NCI-H128 (cell line): ENCODE measurements around the gene CDH13.

Source experiments
- DNase-seq: peaks from one replicate; lab custom pipeline; 2025; ENCODE audit not compliant: unreplicated experiment; lab: John Stamatoyannopoulos, UW

The CDH13 gene

GRCh38 chr16:82625066-82625968 lies 1.5 kb upstream of the CDH13 start:
- no peak for DNase-seq

GRCh38 chr16:82628088-82628423 lies 1.3 kb downstream of the CDH13 start:
- no peak for DNase-seq

- DNase-seq, result no peak
Observed at GRCh38 chr16:82628711-82629110, 1.9 kb downstream of the CDH13 start.

GRCh38 chr16:82629441-82630027 lies 2.8 kb downstream of the CDH13 start:
- DNase-seq, result no peak

- no peak for DNase-seq
Observed at GRCh38 chr16:82630219-82630618, 3.5 kb downstream of the CDH13 start.

GRCh38 chr16:82630688-82631087 lies 3.9 kb downstream of the CDH13 start:
- no peak for DNase-seq

- DNase-seq, result no peak
Observed at GRCh38 chr16:82631701-82632685, 5.2 kb downstream of the CDH13 start.

- no peak for DNase-seq
Observed at GRCh38 chr16:82633964-82634600, 7.3 kb downstream of the CDH13 start.

GRCh38 chr16:82634955-82635610 lies 8.3 kb downstream of the CDH13 start:
- no peak for DNase-seq

GRCh38 chr16:82636485-82636884 lies 9.7 kb downstream of the CDH13 start:
- DNase-seq, result no peak

- DNase-seq, result no peak
Observed at GRCh38 chr16:82636958-82637357, 10.2 kb downstream of the CDH13 start.

GRCh38 chr16:82638095-82638798 lies 11.5 kb downstream of the CDH13 start:
- DNase-seq, result no peak

GRCh38 chr16:82639263-82639662 lies 12.5 kb downstream of the CDH13 start:
- DNase-seq, result no peak

- DNase-seq, result no peak
Observed at GRCh38 chr16:82639666-82640336, 13.0 kb downstream of the CDH13 start.

GRCh38 chr16:82641336-82641984 lies 14.7 kb downstream of the CDH13 start:
- DNase-seq, result no peak

- no peak for DNase-seq
Observed at GRCh38 chr16:82643136-82643535, 16.4 kb downstream of the CDH13 start.

GRCh38 chr16:82643936-82644630 lies 17.3 kb downstream of the CDH13 start:
- DNase-seq, result no peak

- no peak for DNase-seq
Observed at GRCh38 chr16:82646504-82646903, 19.7 kb downstream of the CDH13 start.
